Keratinocyte (primary cell): Measurements from ENCODE around the gene GH2. TPM values are rescaled to one million over a fixed set of nuclear protein-coding genes. Genes with fewer than 3 reads are reported as not detected.
"Not testable (repeated sequence)": the region's sequence is repeated elsewhere in the genome, so short reads cannot be mapped to it uniquely, and the experiment has no call there.

Experiments
- DNase-seq: peaks from one replicate; pipeline ENCODE4 v3.0.0-alpha.2; 2011; ENCODE audit warnings: low read depth, missing footprints, low spot score
- FAIRE-seq: peaks from 2 replicates; lab custom pipeline; 2011; peaks lifted over from hg19 to GRCh38; lab: Jason Lieb, UNC
- H2AFZ ChIP-seq: 2 replicates; pipeline ENCODE4 v1.6.0; 2012; ENCODE audit warnings: low read length, control low read depth, inconsistent platforms; ENCODE audit not compliant: control insufficient read depth
- H3K27ac ChIP-seq: 2 replicates; pipeline ENCODE4 v1.5.1; 2011; ENCODE audit warnings: low read length; ENCODE audit not compliant: control insufficient read depth, insufficient read depth
- H3K27me3 ChIP-seq: 3 replicates; pipeline ENCODE4 v1.6.0; 2011; ENCODE audit warnings: low read length; ENCODE audit not compliant: control insufficient read depth, insufficient read depth; ENCODE audit errors: extremely low read depth
- H3K36me3 ChIP-seq, 2 experiments: 2 replicates in 1 of 2; 3 replicates in 1 of 2; pipeline ENCODE4 v1.5.1; 2011; ENCODE audit warnings: low read length in 2 of 2, mild to moderate bottlenecking in 1 of 2; ENCODE audit not compliant: control insufficient read depth in 2 of 2, insufficient read depth in 2 of 2; ENCODE audit errors: extremely low read depth in 1 of 2
- H3K4me1 ChIP-seq: 3 replicates; pipeline ENCODE4 v1.5.1; 2011; ENCODE audit warnings: low read length; ENCODE audit not compliant: control insufficient read depth, insufficient read depth; ENCODE audit errors: extremely low read depth
- H3K4me2 ChIP-seq: 3 replicates; pipeline ENCODE4 v1.6.0; 2011; ENCODE audit warnings: low read depth, low read length; ENCODE audit not compliant: control insufficient read depth, insufficient read depth; ENCODE audit errors: extremely low read depth
- H3K4me3 ChIP-seq, 3 experiments: fragments of 200-600 bp in 1 of 3; sonication (generic) in 1 of 3; 2 replicates in 2 of 3; 3 replicates in 1 of 3; pipeline ENCODE4 v1.5.1; 2011 to 2016; ENCODE audit warnings: low read length in 3 of 3, mild to moderate bottlenecking in 3 of 3, control low read depth in 2 of 3, inconsistent platforms in 1 of 3, low read depth in 1 of 3, mixed read lengths in 1 of 3, mixed run types in 1 of 3, moderate library complexity in 1 of 3; ENCODE audit not compliant: control insufficient read depth in 2 of 3, insufficient read depth in 2 of 3; ENCODE audit errors: extremely low read depth in 1 of 3
- H3K79me2 ChIP-seq: 2 replicates; pipeline ENCODE4 v1.6.0; 2012; ENCODE audit warnings: low read length; ENCODE audit not compliant: control insufficient read depth, insufficient read depth
- H3K9ac ChIP-seq: 3 replicates; pipeline ENCODE4 v1.6.0; 2011; ENCODE audit warnings: low read length; ENCODE audit not compliant: control insufficient read depth, insufficient read depth; ENCODE audit errors: extremely low read depth
- H3K9me1 ChIP-seq: 3 replicates; pipeline ENCODE4 v1.6.0; 2011; ENCODE audit warnings: low read length; ENCODE audit not compliant: control insufficient read depth, insufficient read depth; ENCODE audit errors: extremely low read depth
- H3K9me3 ChIP-seq: 2 replicates; pipeline ENCODE4 v1.5.1; 2012; ENCODE audit warnings: low read depth, low read length; ENCODE audit not compliant: control insufficient read depth
- H4K20me1 ChIP-seq: 3 replicates; pipeline ENCODE4 v1.6.0; 2011; ENCODE audit warnings: low read length; ENCODE audit not compliant: control insufficient read depth, insufficient read depth; ENCODE audit errors: extremely low read depth
- dilution Hi-C: fragments of 300-500 bp; cut with MboI; formaldehyde crosslinking; loops from one replicate; pipeline ENCODE4 v1.7.0; 2020; ENCODE audit warnings: low sequenced_read_pairs; ENCODE audit not compliant: extremely low pct_ligation_motif_present
- polyA plus RNA-seq, 5 experiments: library from polyadenylated mRNA; depleted of rRNA in 3 of 5; stranded (reverse) in 3 of 5; stranded (forward) in 1 of 5; unstranded in 1 of 5; fragments of >200 nt; gene quantifications; 1 replicate in 1 of 5; 2 replicates in 3 of 5; 3 replicates in 1 of 5; pipeline versions ENCODE4 v1.2.1 to v1.2.3, GENCODE V29; 2011 to 2012; ENCODE audit warnings: missing spikeins in 2 of 5, low read depth in 1 of 5, low replicate concordance in 1 of 5

GH2 gene
- polyA plus RNA-seq, 1 donor (not counting 4 experiments of a cell fraction or from before 2014, with no cell fraction given): not detected

GRCh38 chr17:63894821-63895220 lies 13.1 kb upstream of the GH2 start:
- H2AFZ ChIP-seq, H3K27ac ChIP-seq, FAIRE-seq, H3K36me3 ChIP-seq, H3K4me3 ChIP-seq, H3K79me2 ChIP-seq, dilution Hi-C loops, H3K9ac ChIP-seq, H3K4me1 ChIP-seq, H3K9me1 ChIP-seq, H4K20me1 ChIP-seq, H3K9me3 ChIP-seq, DNase-seq, H3K4me2 ChIP-seq, H3K27me3 ChIP-seq: not testable (repeated sequence)

GRCh38 chr17:63894021-63894420 lies 12.3 kb upstream of the GH2 start:
- DNase-seq, H3K4me1 ChIP-seq, FAIRE-seq, H3K36me3 ChIP-seq, H3K27ac ChIP-seq, H2AFZ ChIP-seq, H3K4me2 ChIP-seq, H3K79me2 ChIP-seq, H3K27me3 ChIP-seq, H3K9me3 ChIP-seq, H3K9ac ChIP-seq, H3K4me3 ChIP-seq, H3K9me1 ChIP-seq, H4K20me1 ChIP-seq, dilution Hi-C loops: not testable (repeated sequence)

GRCh38 chr17:63892316-63893037 lies 10.7 kb upstream of the GH2 start:
- H2AFZ ChIP-seq, H3K4me3 ChIP-seq, H3K79me2 ChIP-seq, H3K27ac ChIP-seq, DNase-seq, H3K4me1 ChIP-seq, H3K9me3 ChIP-seq, dilution Hi-C loops, H3K9me1 ChIP-seq, H3K4me2 ChIP-seq, H3K36me3 ChIP-seq, FAIRE-seq, H3K27me3 ChIP-seq, H4K20me1 ChIP-seq, H3K9ac ChIP-seq: not testable (repeated sequence)
